ENCODE data around the gene GSG1L. TPM values are rescaled to one million over a fixed set of nuclear protein-coding genes. Genes with fewer than 3 reads are reported as not detected.
"Not testable (repeated sequence)": the region's sequence is repeated elsewhere in the genome, so short reads cannot be mapped to it uniquely, and the experiment has no call there.

The GSG1L gene
- total RNA-seq, 1 donor from 2014 or later: not detected

DNA sequence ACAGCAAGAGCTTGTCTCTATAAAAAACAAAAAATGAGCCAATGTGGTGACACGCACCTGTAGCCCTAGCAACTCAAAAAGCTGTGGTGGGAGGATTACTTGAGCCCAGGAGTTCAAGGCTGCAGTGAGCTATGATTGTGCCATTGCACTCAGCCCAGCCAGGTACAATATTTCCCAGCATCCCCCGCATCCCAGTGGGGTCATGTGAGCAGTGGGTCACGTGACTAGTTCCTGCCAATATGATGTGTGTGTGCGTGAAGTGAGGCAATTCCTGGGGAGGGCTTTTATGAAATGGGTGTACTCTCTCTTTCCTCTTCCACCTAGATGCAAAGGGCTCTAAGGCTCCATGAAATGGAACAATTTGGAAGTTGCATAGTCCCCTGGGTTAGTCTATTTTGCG, 81.3 kb downstream of the GSG1L start:
- no peak for DNase-seq (ENCODE audit: low read depth, low spot score)

GRCh38 chr16:27980919-27981700, 82.4 kb downstream of the GSG1L start:
- DNase-seq (ENCODE audit: low read depth, low spot score): no peak

DNA sequence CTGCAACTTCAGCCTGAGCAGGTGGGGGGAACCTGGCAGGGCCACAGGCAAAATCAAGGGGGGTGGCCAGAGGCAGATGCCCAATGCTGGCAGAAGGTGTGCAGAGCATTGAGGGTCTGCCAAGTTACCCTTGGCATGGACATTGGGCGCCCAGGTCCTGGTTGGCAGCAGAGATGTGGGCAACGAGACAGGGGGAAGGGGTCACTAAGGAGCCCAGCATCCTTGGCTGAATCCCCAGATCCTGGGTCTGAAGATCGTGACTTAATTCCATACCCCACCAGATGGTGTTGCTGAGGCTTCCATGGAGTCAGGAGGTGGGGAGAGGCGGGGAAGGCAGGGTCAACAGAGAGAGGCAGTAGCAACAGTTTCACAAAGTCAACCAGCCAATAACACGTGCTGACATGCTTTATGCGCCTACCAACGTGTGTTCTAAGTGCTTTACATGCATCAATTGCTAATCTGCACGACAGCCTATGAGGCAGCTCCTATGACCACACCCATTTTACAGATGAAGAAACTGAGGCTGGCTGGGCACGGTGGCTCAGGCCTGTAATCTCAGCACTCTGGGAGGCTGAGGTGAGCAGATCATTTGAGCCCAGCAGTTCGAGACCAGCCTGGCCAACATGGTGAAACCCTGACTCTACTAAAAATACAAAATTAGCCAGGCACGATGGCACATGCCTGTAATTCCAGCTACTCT, 83.3 kb downstream of the GSG1L start:
- no peak for DNase-seq (ENCODE audit: low read depth, low spot score)

GRCh38 chr16:27979668-27980067, 83.8 kb downstream of the GSG1L start:
- DNase-seq (ENCODE audit: low read depth, low spot score): not testable (repeated sequence)

- DNase-seq (ENCODE audit: low read depth, low spot score): no peak
These were observed 84.6 kb downstream of the GSG1L start for GRCh38 chr16:27978876-27979275.

DNA sequence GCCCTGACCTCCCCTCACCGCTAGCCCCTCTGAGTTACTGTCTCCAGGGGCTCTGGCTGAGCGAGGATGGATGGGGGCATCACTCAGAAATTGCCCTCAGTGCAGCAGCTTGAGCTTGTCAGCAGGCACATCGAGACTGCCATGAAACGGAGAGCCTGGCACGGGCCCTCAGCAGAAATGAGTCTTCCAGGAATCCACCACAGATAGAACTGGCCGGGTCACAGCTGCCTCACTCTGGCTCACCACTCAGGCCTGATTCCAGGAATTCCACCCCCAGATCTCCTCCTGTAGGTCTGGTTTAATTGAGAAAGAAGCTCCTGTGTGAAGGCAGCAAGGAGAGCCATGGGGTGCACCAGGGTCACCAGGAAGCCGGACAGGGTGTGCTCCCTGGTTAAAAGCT, 85.5 kb downstream of the GSG1L start:
- no peak for DNase-seq (ENCODE audit: low read depth, low spot score)

- no peak for DNase-seq (ENCODE audit: low read depth, low spot score)
These were observed 86.5 kb downstream of the GSG1L start for GRCh38 chr16:27976990-27977389.

DNA sequence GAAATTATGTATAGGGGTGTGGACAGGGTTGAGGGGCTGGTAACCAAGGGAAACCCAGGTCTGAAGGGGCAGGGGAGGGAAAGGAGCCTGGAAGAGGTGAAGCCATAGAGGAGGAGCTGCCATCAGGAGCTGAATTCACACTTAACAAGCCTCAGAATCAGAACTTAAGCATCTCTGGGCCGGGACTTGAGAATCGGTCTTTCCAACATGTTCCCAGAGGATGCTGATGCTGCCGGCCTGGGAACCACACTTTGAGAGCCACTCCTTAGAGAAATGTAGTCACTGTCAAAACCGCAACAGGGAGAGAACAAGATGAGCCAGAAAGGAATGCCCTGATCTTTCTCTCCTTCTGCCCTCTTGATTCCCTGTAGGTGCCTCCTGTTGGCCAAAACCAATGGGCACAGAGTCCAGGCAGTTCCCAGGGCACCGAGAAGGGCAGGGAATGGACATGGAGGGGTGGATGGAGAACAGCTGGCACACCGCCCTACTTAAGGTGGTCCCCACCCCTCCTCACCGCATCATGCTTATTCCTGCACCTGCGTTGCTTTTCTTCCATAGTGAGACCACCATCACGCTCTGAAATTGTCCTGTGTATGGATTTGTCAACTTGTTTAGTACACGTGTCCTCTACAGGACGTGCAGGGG, 88.5 kb downstream of the GSG1L start:
- no peak for DNase-seq (ENCODE audit: low read depth, low spot score)

GRCh38 chr16:27973678-27974077, 89.8 kb downstream of the GSG1L start:
- DNase-seq (ENCODE audit: low read depth, low spot score): no peak

DNA sequence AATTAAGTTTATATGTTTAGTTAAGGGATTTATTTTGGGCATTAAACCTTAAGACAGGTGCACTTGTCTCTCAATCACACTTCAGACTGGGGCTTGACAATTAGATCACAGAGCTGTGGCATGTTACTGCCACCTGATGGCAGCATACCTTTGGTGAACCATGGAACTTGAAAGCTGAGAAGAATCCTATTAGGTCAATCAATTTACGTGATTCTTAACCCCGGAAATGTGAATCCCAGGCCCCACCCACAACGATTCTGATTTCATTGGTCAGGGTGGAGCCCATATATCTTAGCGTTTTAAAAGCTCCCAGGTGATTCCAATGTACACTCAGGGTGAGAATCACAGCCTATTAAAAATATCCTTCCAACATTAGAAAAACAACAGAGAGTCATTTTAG, 91.0 kb downstream of the GSG1L start:
- no peak for DNase-seq (ENCODE audit: low read depth, low spot score)

GRCh38 chr16:27969574-27969973, 93.9 kb downstream of the GSG1L start:
- no peak for DNase-seq (ENCODE audit: low read depth, low spot score)

- DNase-seq (ENCODE audit: low read depth, low spot score): no peak
These were observed 96.3 kb downstream of the GSG1L start for GRCh38 chr16:27967169-27967568.

GRCh38 chr16:27966756-27967155, 96.8 kb downstream of the GSG1L start:
- DNase-seq (ENCODE audit: low read depth, low spot score): no peak

GRCh38 chr16:27965801-27966200, 97.7 kb downstream of the GSG1L start:
- DNase-seq (ENCODE audit: low read depth, low spot score): no peak

- DNase-seq (ENCODE audit: low read depth, low spot score): no peak
These were observed 100.0 kb downstream of the GSG1L start for GRCh38 chr16:27963471-27963965.

- no peak for DNase-seq (ENCODE audit: low read depth, low spot score)
These were observed 101.3 kb downstream of the GSG1L start for GRCh38 chr16:27962197-27962596.

DNA sequence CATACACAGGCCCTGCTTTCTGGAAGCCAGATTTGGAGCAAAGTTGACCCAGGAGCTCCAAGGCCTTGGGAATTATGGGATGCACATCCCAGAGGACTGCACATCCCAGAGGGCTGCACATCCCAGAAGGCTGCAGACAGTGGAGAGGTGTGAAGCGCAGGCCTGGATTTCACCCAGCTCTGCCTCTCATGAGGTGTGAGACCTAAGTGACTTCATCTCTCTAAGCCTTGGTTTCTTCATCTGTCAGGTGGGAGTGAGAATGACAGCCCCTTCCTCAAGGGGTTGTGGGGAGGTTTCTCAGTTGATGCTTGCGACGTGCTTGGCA, 102.3 kb downstream of the GSG1L start:
- no peak for DNase-seq (ENCODE audit: low read depth, low spot score)

- DNase-seq (ENCODE audit: low read depth, low spot score): no peak
These were observed 102.8 kb downstream of the GSG1L start for GRCh38 chr16:27960619-27961295.

DNA sequence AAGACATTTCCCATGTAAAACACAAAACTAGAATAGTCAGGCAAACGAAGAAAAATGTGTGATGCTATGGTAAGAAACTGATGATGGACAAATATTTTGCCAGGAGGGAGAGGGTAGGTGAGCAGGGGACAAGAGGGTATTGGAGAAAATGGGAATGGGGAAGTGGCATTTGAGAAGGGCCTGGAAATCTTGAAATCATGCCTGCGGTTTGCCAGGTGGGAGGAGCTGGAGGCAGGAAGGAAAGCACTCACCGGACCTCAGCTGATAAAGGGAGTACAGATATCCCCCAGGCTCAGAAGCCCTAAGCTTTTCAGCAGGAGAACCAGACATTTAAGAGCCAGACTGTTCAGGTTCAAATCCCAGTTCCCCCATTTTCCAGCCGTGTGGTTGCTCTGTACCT, 103.6 kb downstream of the GSG1L start:
- DNase-seq (ENCODE audit: low read depth, low spot score): no peak

GRCh38 chr16:27954191-27954590, 109.3 kb downstream of the GSG1L start:
- DNase-seq (ENCODE audit: low read depth, low spot score): no peak

DNA sequence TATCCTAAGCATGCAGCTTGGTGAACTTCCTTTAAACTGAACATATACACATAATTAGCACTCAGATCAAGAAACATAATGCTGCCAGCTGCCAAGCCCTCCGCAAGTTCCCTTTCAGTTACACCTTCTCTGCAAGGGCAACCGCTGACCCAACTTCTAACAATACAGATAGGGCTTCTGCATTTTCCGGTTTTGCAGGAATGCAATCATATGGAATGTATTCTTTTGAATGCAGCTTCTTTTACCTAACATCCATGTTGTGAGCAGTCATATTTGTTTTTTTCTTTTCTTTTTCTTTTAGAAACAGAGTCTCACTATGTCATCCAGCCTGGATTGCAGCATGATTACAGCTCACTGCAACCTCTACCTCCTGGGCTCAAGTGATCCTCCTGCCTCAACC, 110.7 kb downstream of the GSG1L start:
- DNase-seq (ENCODE audit: low read depth, low spot score): no peak

Data from pulmonary artery endothelial cell (primary cell).